Measurements from ENCODE around the gene SDCCAG8.

DNA sequence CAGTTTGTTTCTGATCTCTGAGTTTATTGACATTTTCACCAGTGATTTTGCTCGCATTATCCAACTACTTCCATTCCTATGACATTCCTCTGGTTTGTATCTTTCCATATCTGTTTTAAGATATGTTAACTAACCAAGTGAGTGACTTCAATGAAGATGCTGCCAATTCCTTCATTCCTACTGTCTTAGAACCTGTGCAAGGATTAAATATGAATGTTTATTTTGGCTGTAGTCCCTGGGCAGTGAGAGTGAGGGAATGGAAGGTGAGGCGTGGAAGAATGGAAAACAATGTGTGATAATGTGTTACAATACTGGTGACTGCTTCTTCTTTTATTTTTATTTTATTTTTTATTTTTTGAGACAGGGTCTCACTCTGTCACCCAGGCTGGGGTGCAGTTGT is 183.0 kb downstream of the SDCCAG8 start:
- TF ChIP-seq, protein P1, sequence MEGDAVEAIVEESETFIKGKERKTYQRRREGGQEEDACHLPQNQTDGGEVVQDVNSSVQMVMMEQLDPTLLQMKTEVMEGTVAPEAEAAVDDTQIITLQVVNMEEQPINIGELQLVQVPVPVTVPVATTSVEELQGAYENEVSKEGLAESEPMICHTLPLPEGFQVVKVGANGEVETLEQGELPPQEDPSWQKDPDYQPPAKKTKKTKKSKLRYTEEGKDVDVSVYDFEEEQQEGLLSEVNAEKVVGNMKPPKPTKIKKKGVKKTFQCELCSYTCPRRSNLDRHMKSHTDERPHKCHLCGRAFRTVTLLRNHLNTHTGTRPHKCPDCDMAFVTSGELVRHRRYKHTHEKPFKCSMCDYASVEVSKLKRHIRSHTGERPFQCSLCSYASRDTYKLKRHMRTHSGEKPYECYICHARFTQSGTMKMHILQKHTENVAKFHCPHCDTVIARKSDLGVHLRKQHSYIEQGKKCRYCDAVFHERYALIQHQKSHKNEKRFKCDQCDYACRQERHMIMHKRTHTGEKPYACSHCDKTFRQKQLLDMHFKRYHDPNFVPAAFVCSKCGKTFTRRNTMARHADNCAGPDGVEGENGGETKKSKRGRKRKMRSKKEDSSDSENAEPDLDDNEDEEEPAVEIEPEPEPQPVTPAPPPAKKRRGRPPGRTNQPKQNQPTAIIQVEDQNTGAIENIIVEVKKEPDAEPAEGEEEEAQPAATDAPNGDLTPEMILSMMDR (IDR thresholded peaks at IDR 0.05; ENCODE audit: low read depth, low read length): no peak
- TF ChIP-seq, protein P2, sequence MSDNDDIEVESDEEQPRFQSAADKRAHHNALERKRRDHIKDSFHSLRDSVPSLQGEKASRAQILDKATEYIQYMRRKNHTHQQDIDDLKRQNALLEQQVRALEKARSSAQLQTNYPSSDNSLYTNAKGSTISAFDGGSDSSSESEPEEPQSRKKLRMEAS (IDR thresholded peaks at IDR 0.05; ENCODE audit: low read depth, low read length): no peak
- TF ChIP-seq POLR2A (IDR thresholded peaks at IDR 0.05; ENCODE audit: extremely low read depth, insufficient read length) (no peak), MYC (IDR thresholded peaks at IDR 0.05; ENCODE audit: low read depth, low read length) (no peak)
